NCI-H1048 (cell line): ENCODE measurements around the gene EVX2.

Experiments used
- DNase-seq: peaks from one replicate; lab custom pipeline; 2025; lab: John Stamatoyannopoulos, UW

The EVX2 gene

GRCh38 chr2:176082824-176083751 lies 674 bp downstream of the EVX2 start:
- no peak for DNase-seq

GRCh38 chr2:176082525-176082823 lies 1.3 kb downstream of the EVX2 start:
- DNase-seq, result no peak

- no peak for DNase-seq
Measured at GRCh38 chr2:176081837-176082524, 1.8 kb downstream of the EVX2 start.

- no peak for DNase-seq
Measured at GRCh38 chr2:176081376-176081836, 2.4 kb downstream of the EVX2 start.

- no peak for DNase-seq
Measured at GRCh38 chr2:176080540-176081375, 3.0 kb downstream of the EVX2 start.

GRCh38 chr2:176079831-176080539 lies 3.8 kb downstream of the EVX2 start:
- peak; percentile 16 for DNase-seq

GRCh38 chr2:176079285-176079830 lies 4.4 kb downstream of the EVX2 start:
- no peak for DNase-seq

- DNase-seq, result no peak
Measured at GRCh38 chr2:176078541-176079284, 5.0 kb downstream of the EVX2 start.

- DNase-seq, result no peak
Measured at GRCh38 chr2:176076796-176077195, 7.0 kb downstream of the EVX2 start.

GRCh38 chr2:176076063-176076462 lies 7.7 kb downstream of the EVX2 start:
- no peak for DNase-seq

GRCh38 chr2:176075481-176075880 lies 8.3 kb downstream of the EVX2 start:
- no peak for DNase-seq

- DNase-seq, result no peak
Measured at GRCh38 chr2:176074919-176075425, 8.8 kb downstream of the EVX2 start.

- no peak for DNase-seq
Measured at GRCh38 chr2:176072951-176073904, 10.5 kb downstream of the EVX2 start.

GRCh38 chr2:176072292-176072669 lies 11.5 kb downstream of the EVX2 start:
- DNase-seq, result no peak

- no peak for DNase-seq
Measured at GRCh38 chr2:176071330-176072291, 12.2 kb downstream of the EVX2 start.

GRCh38 chr2:176068419-176068832 lies 15.3 kb downstream of the EVX2 start:
- DNase-seq, result no peak

- no peak for DNase-seq
Measured at GRCh38 chr2:176067589-176068418, 16.0 kb downstream of the EVX2 start.
